ENCODE measurements around the gene SLC35E3. TPM values are rescaled to one million over a fixed set of nuclear protein-coding genes. Genes with fewer than 3 reads are reported as not detected.

The SLC35E3 gene
- total and polyA plus RNA-seq, 8 donors, result 4.1 to 8.6 (median 5.7) TPM

DNA sequence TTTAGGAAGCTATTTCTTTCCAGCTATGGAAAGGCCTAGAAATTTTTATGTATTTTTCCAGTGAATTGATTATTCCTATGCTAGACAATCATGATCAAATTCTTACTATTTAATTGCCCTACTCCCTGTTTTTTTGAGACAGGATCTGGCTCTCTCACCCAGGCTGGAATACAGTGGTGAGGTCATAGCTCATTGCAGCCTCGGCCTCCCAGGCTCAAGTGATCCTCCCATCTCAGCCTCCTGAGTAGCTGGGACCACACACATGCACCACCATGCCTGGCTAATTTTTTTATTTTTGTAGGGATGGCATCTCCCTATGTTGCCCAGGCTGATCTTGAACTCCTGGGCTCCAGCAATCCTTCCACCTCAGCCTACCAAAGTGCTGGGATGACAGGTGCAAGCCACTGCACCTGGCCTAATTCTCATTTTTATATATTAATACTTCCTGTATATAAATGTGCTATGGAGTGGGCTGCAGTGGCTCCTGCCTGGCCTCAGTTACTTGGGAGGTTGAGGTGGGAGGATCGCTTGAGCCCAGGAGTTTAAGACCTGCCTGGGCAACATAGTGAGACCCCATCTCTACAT lies 46.0 kb downstream of the SLC35E3 start:
- ATAC-seq (no peak), DNase-seq (no peak), FAIRE-seq (no peak)
- TF ChIP-seq, protein P1, sequence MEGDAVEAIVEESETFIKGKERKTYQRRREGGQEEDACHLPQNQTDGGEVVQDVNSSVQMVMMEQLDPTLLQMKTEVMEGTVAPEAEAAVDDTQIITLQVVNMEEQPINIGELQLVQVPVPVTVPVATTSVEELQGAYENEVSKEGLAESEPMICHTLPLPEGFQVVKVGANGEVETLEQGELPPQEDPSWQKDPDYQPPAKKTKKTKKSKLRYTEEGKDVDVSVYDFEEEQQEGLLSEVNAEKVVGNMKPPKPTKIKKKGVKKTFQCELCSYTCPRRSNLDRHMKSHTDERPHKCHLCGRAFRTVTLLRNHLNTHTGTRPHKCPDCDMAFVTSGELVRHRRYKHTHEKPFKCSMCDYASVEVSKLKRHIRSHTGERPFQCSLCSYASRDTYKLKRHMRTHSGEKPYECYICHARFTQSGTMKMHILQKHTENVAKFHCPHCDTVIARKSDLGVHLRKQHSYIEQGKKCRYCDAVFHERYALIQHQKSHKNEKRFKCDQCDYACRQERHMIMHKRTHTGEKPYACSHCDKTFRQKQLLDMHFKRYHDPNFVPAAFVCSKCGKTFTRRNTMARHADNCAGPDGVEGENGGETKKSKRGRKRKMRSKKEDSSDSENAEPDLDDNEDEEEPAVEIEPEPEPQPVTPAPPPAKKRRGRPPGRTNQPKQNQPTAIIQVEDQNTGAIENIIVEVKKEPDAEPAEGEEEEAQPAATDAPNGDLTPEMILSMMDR (IDR thresholded peaks at IDR 0.05), result no peak
- WGBS, 2 donors, result 97 to 98% methylated on average over 2 of the region's 2 CpGs
- Histone ChIP-seq H3K4me1 (peaks cover 0 to 26% (median 8%) of the 10 kb centered on the region in 3 donors), H3K4me3 (no peak overlapping the region), H3K27me3 (no peaks in the 10 kb centered on the region), H3K27ac (no peak overlapping the region), H3K36me3 (no peaks in the 10 kb centered on the region), H3K9me3 (no peaks in the 10 kb centered on the region)
- intact Hi-C loops (cut with DNase I), result no loop called here

GRCh38 chr12:68792952-68793351 lies 47.0 kb downstream of the SLC35E3 start:
- TF ChIP-seq, protein P1 (IDR thresholded peaks at IDR 0.05), result no peak
- WGBS, 2 donors, result 60 to 62% methylated on average over 2 of the region's 2 CpGs
- FAIRE-seq (no peak), DNase-seq (no peak), ATAC-seq (peak in 3 of 4 donors; percentile 49 to 77 (median 56))
- Histone ChIP-seq H3K36me3 (no peaks in the 10 kb centered on the region), H3K27ac (no peak overlapping the region), H3K4me1 (peaks cover 0 to 17% (median 0%) of the 10 kb centered on the region in 3 donors), H3K27me3 (no peaks in the 10 kb centered on the region), H3K4me3 (no peak overlapping the region), H3K9me3 (no peaks in the 10 kb centered on the region)
- intact Hi-C loops (cut with DNase I), result no loop called here

GRCh38 chr12:68793436-68793835 lies 47.5 kb downstream of the SLC35E3 start:
- no peak overlapping the region for H3K4me3 ChIP-seq
- no peaks in the 10 kb centered on the region for H3K36me3 ChIP-seq
- 86 to 93% methylated on average over 4 of the region's 4 CpGs for WGBS, 2 donors
- TF ChIP-seq, protein P1 (IDR thresholded peaks at IDR 0.05), result no peak
- ATAC-seq (no peak), DNase-seq (no peak), FAIRE-seq (no peak)
- H3K4me1 ChIP-seq, result peaks cover 0 to 12% (median 0%) of the 10 kb centered on the region in 3 donors
- H3K27me3 ChIP-seq, result no peaks in the 10 kb centered on the region
- no peak overlapping the region for H3K27ac ChIP-seq
- H3K9me3 ChIP-seq, result no peaks in the 10 kb centered on the region
- intact Hi-C loops (cut with DNase I), result no loop called here

GRCh38 chr12:68793975-68794652 lies 48.1 kb downstream of the SLC35E3 start:
- no peaks in the 10 kb centered on the region for H3K36me3 ChIP-seq
- peaks cover 0 to 5% (median 0%) of the 10 kb centered on the region in 3 donors for H3K4me1 ChIP-seq
- intact Hi-C loops (cut with DNase I), result no loop called here
- no peak overlapping the region for H3K27ac ChIP-seq
- TF ChIP-seq, protein P1 (IDR thresholded peaks at IDR 0.05), result no peak
- no peaks in the 10 kb centered on the region for H3K27me3 ChIP-seq
- ATAC-seq (no peak), DNase-seq (no peak), FAIRE-seq (no peak)
- H3K9me3 ChIP-seq, result no peaks in the 10 kb centered on the region
- H3K4me3 ChIP-seq, result no peak overlapping the region
- 89 to 90% methylated on average over 4 of the region's 4 CpGs for WGBS, 2 donors

DNA sequence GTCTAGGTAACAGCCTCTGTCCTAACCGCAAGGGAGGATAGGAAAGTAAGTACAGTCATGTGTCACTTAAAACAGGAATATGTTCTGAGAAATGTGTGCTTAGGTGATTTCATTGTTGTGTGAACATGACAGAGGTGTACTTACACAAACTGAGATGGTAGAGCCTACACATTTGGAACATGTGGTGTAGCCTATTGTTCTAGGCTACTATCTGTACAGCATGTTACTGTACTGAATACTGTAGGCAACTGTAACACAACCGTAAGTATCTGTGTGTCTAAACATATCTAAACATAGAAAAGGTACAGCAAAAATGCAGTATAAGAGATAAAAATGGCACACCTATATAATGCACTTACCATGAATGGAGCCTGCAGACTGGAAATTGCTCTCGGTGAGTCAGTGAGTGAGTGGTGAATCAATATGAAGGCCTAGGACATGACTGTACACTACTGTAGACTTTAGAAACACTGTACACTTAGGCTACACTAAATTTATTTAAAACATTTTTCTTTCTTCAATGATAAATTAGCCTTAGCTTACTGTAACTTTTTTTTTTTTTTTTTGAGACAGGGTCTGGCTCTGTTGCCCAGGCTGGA lies 48.8 kb downstream of the SLC35E3 start:
- no peaks in the 10 kb centered on the region for H3K27me3 ChIP-seq
- no peaks in the 10 kb centered on the region for H3K4me1 ChIP-seq
- no peak for FAIRE-seq
- no peak for ATAC-seq
- no peak overlapping the region for H3K27ac ChIP-seq
- H3K9me3 ChIP-seq, result no peaks in the 10 kb centered on the region
- H3K4me3 ChIP-seq, result no peak overlapping the region
- intact Hi-C loops (cut with DNase I), result no loop called here
- no peak for DNase-seq
- WGBS, 2 donors, result 95 to 96% methylated on average over 3 of the region's 3 CpGs
- no peaks in the 10 kb centered on the region for H3K36me3 ChIP-seq
- TF ChIP-seq, protein P1 (IDR thresholded peaks at IDR 0.05), result no peak

All from pancreas (tissue), 10 donors.